Measurements from ENCODE around the gene MAEA.

MAEA gene

DNA sequence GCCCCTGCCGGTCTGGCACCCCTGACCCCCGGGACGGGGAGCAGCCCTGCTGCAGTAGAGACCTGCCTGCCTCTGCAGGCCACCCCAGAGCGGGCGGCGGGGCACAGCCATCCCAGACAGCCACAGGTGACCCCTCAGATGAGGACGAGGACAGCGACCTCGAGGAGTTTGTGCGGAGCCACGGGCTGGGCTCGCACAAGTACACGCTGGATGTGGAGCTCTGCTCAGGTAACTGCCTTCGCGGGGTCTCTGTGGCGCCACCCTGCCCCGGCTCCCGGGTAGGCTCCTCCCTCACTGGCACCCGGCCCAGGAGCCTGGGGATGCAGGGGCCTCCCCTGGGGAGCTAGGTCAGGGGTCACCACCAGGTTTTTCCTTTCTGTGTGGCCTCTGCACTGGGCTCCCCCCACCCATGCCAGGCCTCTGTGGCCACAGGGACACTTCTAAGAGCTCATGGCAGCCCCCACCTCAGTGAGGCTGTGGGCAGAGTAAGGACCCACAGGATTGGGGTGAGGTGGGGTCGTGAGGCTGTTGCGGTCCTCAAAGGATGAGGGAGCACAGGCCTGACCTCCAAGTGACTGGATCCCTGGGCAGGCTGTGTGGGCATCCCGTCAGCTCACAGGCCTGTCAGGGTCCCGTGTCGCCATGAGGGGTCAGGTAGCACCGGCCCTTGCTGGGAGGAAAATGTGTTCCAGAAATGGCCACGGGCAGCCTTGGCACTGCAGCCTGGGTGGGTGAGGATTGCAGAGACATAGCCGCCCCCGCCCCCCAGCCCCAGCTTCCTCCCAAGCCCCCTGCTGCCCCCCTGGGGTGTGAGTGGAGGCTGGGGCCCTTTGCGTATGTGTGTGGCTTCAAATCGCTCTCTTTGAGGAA is 63.7 kb downstream of the MAEA start:
- no peak for DNase-seq (ENCODE audit: low read depth)

DNA sequence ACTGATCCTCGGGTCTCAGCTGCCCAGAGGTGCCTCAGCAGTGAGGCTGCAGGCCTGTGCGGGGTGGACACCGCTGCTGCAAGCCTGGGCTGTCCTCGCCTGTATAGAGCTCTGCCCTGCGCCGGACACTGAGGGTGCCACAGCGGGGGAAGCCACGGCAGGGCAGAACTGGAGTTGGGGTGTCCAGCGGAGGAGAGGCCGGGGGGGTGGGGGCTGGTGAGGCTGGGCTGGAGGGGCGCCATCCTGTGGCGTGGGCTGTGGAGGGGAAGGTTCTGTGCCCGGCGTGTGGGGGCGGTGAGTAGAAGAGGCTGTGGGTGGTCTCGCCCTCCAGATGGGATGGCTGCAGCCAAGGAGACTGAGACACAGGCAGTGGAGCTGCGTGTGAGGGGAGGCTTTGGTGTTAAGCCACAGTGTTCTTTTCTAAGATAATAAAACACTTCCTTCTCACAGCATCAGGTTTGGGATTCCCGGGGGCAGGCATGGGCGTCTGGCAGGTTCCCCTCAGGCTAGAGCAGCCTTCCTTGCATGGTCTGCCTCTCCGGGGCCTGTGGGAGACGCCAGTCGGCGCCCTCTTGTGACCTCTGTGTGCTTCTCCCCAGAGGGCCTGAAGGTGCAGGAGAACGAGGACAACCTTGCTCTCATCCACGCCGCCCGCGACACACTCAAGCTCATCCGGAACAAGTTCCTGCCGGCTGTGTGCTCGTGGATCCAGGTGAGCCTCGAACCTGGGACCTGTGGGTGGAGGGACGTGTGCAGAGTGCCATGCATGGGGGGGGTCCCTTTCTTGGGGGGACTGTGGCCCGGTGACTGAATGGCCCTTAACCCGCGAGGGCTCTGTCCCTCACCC is 64.7 kb downstream of the MAEA start:
- no peak for DNase-seq (ENCODE audit: low read depth)

DNA sequence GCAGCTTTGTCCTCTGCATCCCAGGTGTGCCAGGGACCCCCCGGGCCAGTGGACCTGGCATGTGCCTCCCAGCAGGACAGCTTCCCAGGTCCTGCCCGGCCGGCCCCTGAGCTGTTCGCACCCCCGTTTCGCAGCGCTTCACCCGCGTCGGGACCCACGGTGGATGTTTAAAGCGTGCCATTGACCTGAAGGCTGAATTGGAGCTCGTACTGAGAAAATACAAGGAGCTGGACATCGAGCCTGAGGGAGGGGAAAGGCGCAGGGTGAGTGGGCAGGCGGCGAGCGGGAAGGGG is 65.2 kb downstream of the MAEA start:
- no peak for DNase-seq (ENCODE audit: low read depth)

DNA sequence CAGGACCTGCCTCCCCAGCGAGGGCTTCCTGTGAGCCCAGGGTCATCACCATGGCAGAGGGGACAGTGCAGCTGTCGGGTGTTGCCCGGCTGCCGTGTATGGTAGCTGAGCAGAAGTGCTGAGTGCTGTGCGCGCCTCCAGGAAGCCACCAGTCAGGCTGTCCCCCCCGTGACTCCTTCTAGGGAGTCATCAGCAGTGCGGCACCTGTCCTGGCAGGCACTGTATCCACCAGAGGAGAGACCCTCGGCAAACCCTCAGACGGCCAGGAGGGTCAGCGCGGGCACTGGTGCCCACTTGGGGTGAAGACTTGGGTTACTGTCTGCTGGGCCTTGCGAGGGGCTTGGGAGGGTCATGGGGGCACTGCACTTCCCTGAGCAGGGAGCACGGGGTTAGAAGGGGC is 65.7 kb downstream of the MAEA start:
- DNase-seq (ENCODE audit: low read depth): no peak

DNA sequence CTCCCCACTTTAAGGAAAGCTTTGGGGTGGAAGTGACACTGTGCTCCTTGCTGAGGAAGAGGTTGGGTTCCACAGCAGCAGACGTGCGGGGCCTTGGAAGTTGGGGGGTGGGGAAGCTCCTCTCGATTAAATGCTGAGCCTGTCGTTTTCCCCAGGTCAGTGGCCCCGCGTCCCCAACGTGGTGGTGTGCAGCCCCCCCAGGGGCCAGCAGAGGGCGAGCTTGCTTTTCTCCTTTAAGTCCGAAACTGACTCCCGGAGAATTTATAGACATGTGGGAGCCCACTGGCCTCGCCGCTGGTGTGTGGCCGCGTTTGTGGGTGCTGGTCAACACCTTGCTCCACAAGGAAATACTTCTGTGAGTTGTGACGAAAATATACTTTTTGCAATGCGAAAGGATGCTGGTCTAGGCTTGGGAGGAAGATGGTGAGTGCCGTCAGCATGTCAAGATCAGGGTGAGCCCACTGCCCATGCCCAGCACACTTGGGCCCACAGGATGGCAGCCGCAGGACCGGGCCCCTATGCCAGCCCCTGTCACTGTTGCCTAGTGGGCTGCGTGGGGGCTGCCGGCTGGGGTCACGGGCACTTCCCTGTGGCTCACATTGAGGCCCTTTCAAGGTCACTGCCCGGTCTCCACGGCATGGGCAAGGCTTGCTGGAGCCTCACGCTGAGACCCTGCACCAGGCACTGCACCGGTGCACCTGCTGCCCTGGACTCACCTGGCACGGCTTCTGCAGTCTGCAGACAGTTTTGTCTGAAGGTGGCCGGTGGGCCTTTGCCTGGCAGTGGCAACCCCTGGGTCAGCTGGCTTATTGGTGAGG is 66.7 kb downstream of the MAEA start:
- no peak for DNase-seq (ENCODE audit: low read depth)

DNA sequence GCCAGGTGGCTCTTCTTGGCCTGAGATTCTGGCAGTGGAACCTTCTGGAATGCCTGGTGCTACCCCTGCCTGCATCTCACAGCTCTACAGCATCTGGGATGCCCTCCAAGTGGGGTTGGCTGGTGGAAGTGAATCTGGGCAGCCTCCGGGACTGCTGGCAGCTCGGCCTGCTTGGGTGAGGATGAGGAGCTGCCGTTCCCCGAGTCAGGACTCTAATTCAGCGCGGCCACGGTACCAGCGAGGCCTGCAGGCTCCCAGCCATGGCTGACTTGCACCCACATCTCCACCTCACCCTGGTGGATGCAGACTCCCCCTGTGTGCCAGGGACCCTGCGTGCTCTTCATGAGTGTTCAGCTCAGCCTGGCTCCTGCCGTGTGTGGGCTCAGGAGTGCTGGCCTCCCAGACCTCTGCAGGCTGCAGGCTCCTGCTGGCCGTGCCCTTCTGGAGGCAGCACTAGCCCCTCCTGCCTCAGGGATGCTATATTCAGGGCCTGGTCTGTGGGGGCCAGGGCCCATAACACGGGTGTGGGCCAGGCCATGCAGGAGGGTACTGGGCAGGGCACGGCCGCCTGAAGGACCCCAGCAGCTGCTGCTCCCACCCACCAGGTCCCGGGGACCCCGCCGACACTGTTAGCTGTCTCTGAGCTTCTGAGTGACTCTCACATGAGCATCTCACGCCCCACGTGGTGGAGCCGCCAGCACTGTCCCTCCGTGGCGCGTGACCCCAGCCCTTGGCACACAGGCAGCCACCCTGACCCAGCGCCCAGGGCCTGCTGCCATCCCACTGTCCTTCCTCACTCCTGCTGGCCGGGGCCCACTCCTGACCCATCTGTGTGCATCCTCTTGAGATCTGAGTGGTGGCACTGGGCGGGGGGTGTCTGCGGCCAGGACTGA is 67.9 kb downstream of the MAEA start:
- no peak for DNase-seq (ENCODE audit: low read depth)

DNA sequence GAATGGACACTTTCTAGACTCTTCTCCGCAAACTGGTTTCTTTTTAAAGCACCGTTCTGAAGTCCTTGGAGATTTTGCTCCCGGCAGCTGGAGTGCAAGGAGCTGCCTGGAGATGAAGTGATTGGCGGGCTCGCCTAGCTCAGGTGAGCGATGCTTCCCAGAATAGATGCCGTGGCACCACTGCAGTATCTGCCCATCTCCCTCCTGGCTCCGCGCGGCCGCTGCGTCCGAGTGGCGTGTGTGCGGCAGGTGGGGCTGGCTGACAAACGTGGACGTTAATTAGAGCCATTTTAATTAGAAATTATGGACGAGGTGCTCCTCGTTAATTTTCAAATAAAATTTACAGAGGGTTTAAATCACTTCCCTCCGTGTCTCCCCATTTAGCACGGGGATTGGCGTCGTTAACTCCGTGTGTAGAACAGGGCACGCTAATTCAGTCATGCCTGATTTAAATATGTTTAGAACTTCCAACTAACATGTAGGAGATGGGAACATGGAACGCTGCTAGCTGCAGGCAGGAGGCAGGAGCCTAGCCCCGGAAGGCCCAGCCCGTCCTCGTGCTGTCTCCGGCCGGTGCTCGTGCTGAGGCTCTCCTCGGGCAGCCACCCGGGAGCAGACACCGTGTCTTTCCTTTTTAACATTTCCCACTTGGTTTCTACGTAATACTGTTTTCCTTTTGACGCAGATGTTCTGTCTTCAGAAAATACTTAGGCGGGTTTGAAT is 68.9 kb downstream of the MAEA start:
- no peak for DNase-seq (ENCODE audit: low read depth)

DNA sequence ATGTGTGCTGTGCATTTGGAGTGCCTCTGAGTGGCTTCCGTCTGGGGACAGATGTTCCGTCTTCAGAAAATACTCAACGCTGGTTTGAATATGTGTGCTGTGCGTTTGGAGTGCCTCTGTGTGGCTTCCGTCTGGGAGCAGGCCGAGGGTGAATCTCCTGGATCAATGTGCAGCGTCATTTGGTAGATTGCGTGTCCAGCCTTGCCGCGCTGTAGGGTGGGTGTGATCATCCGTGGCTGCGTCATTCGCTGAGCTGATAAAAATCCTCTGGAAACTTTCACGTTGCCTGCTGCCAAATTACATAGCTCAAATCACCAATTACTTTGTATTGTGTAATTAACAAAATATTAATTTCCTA is 69.4 kb downstream of the MAEA start:
- no peak for DNase-seq (ENCODE audit: low read depth)

DNA sequence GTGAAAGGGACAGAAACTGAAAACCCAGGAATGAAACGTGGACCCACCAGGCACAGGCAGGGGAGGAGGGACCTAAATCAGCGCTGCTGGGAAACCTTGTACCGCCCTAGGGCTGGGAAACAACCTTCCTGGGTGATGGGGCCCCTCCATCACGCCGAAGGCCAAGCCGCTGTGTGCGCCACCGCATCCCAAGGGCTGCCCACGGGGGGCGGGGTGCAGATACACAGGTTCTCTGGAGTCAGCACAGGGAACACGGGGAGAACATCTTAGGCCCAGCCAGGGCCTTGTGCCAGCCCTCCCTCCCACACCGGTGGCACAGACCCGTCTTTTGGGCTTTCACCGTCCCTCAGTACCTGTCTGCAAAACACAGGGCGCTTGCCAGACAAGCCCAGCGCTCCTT is 70.3 kb downstream of the MAEA start:
- no peak for DNase-seq (ENCODE audit: low read depth)

DNA sequence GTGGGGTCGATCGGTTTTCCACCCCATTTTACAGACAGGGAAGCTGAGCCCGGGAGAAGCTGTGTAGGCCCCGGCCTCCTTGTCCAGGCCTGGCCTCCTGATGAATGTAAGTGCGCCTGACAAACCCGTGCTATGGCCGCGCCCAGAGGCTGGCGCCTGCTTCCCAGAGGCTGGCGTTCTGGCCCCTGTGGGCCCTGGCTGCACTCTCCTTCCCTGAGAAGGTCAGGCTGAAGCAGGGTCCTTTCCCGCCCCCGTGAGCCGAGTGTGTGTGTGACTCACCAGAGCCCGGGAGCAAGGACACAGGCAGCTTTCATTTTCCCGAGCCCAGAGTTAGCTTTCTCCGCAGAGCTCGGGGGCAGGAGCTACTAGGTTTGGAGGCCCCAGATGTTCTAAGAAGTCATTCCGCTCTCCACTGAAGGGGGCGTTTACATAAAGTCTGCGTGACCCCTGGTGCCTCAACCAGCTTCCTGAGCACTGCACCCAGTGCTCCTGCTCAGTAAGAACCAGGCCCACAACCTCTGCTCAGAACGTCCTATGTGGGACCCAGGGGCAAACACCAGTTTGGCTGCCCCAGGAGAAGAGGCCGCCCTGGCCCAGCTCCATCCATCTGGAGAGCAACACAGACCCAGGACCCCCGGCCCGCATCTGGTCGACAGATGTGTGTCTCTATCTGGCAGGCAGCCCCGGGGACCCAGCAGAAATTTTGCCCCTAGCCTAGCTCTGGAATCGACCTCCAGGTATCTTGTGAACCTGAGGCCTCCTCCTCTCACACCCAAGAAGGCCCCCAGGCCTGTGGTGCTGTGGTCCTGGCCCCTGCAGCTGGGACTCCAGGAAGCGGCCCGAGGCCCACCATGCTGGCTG is 71.0 kb downstream of the MAEA start:
- DNase-seq (ENCODE audit: low read depth): no peak

DNA sequence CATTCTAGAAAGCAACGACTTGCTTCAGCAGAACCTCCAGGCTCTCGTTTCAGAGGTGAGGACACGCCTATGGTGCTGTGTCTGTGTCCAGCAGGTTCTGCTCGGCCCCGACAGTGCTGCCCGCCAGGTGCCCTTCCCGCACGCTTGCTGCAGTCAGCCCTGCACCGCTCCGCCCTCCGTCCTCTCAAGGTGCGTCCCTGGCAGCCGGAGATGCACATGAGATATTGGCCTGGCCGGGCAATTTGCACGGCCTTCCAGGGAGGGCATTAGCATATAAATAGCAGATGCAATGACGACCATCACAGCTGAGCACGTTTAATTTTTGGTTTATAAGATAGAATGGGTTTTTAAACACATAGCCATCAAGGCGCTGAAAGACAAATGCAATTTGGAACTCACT is 71.7 kb downstream of the MAEA start:
- DNase-seq (ENCODE audit: low read depth): no peak

DNA sequence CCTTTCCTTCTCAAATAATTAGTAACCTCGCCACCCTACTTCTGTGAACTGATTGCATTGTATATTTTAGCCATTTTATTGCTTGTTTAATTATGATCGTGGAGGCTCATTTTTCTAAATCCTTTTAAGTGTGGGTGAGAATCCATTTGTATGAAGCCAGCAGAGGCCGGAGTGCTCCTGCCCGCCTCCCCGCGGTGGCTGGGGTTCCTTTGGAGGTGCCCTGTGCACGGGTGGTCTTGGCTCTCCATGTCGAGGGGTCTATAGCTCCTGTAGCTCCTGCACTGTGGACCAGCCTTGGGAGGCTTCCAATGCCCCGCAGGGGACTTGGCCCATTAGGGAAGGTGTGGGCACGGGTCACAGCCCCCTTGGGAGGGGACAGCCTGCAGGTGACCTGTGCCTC is 72.4 kb downstream of the MAEA start:
- no peak for DNase-seq (ENCODE audit: low read depth)

DNA sequence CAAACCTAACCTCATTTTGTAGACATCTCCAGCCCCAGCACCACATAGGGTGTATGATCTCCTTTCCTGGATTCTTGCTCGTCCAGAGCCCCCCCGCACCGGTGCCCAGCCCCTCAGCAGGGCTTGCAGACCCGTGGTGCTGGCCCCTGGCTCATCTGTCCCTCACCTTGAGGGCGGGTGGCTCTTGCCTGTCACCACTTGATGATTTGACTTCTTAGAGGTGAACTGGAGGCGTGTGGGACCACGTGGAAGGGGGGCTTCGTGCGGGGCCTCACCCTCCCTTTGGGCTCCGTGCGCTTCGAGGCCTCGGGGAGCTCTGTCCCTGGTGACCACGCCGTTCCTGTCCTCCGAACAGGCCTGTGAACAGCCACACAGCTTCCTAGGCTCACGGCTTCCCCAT is 72.8 kb downstream of the MAEA start:
- DNase-seq (ENCODE audit: low read depth): no peak

DNA sequence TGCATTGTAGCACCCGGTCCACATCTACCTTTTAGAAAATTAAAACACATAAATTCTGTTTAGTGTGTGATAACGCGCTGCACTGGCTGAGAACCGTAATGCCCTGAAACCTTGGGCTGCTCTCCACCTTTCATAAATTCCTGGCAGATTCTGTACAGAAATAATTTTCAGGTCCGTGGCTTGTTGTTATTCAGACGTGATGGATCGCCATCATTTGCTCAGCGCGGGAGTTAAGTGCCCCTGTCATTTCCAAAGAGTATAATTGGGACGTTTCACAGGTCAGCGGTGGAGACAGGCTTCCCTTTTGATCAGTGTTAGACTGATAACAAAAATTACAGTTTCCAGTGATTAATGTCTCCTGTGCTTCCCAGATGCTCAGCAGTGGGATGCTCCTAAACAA is 73.8 kb downstream of the MAEA start:
- no peak for DNase-seq (ENCODE audit: low read depth)

DNA sequence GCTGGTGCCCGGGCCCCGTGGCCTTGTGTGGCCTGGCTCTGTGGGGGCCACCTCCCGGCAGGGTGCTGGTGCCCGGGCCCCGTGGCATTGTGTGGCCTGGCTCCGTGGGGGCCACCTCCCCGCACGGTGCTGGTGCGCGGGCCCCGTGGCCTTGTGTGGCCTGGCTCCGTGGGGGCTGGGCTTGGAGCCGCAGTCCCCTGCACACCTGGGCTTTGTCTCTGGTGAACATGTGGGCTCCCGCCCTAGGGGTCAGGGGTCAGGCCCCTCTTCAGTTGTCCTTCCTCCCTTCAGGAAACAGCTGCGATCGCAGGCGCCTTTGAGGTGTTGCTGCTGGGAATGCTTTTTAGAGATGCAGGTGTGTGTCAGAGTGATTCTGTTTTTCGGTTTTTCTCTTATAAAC is 74.5 kb downstream of the MAEA start:
- DNase-seq (ENCODE audit: low read depth): no peak

DNA sequence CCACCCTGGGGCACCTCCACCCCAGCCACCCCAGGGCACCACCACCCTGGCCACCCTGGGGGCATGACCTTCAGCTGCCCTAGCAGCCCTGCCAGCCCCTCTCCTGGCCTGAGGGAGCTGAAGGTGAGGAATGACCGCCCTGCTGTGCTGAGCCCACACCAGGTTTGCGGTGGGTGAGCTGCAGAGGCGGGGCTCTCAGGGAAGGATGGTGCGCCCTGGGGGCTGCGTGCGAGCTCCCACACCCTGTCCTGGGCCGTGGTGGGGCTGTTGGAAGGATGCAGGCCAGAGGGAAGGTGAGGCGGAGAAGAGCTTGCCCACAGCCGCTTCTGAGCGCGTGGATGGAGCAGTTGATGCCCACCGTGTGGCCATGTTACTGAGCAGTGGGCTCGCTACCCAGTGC is 75.1 kb downstream of the MAEA start:
- no peak for DNase-seq (ENCODE audit: low read depth)

DNA sequence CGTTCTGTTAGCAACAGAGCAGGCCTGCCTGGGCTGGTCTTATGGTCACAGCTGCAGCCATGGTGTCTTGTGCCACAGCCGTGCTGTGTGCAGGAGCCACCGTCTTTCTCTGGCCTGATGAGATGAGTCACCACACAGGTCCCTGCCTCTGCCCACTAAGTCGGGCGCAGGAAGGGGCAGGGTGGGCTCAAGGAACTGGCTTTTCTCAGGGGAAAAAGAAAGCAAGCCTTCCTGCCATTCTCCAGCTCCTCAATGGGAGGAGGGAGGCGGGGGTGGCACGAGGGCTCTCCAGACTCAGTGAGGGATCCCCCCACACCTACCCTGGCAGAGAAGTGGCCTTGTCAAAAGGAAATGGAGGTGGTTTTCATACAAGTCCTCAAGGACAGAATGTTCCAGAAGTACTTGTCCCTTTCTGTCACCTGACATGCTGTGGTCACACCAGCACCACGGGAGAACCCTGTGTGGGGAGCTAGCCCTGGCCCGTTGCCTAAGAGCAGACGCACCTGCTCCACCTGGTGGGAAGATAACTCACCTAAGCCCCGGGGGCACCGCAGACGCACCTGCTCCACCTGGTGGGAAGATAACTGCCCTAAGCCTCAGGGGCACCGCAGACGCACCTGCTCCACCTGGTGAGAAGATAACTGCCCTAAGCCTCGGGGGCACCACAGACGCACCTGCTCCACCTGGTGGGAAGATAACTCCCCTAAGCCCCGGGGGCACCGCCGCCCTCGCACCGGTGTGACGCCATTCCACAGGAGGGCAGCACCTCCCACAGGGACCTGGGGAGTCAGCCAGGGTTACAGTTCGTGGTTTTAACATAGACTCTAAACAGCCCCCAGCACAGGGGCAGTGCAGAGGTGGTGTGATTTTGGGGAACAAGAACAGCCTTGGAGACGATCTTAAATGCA is 75.8 kb downstream of the MAEA start:
- DNase-seq (ENCODE audit: low read depth): no peak

DNA sequence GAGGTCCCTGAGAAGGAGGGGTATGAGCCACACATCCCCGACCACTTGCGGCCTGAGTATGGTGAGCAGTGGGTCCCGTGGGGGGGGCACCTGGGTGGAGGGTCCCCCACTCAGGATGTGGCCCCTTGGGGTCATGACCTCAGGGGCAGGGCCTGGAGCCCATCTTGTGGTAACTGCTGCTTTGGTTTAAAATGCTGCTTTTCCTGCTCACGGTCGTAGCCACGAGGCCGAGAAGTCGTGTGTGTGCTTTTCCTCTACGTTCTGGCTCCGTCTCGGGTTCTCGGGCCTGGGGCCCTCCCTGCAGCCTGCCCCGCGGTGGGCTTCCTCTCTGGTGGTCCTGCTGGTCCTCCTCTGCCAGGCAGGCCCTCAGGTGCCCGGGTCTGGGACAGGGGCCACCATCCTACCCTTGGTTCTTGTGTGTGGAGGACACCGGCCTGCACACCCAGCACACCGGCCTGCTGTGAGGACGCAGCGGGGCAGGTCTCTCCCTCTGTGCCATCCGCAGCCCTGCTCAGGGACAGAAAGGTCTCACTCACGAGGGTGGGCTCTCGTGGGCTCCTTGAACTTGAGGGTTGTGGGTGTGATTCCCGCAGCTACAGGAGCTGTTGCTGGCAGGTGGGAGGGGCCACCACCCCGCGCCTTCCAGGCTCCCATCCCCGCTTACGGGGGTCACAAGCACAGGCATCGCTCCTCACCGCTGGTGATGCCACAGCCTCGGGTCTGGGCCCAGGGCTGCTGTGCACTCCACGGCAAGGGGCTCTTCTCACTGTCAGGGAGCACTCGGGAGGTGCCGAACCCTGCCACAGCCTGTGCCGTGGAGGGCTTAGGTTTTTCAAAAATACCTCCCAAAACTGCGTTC is 76.9 kb downstream of the MAEA start:
- DNase-seq (ENCODE audit: low read depth): no peak

Data from GM04503 (cell line).